H1 (cell line): ENCODE data around the gene SV2C. TPM values are rescaled to one million over a fixed set of nuclear protein-coding genes. Genes with fewer than 3 reads are reported as not detected.

ENCODE experiments used
- CTCF ChIA-PET: fragments of 300-600 bp; sonication (Branson Sonifier 250); formaldehyde crosslinking; loops from one replicate; lab custom pipeline; 2021; ENCODE audit not compliant: partially characterized antibody; lab: Charles Lee
- POLR2A ChIA-PET: fragments of 300-600 bp; sonication (Branson Sonifier 250); formaldehyde crosslinking; loops from one replicate; lab custom pipeline; 2021; ENCODE audit warnings: inconsistent platforms; ENCODE audit not compliant: partially characterized antibody; lab: Charles Lee
- DNase-seq, 2 experiments: peaks; one replicate each; pipeline versions ENCODE4 v3.0.0 to v3.0.0-alpha.2; 2010 to 2022; ENCODE audit warnings: low spot score in 2 of 2, low read depth in 1 of 2, mixed read lengths in 1 of 2
- FAIRE-seq: peaks from 2 replicates; lab custom pipeline; 2011; peaks lifted over from hg19 to GRCh38; lab: Jason Lieb, UNC
- H2AFZ ChIP-seq: 2 replicates; pipeline ENCODE4 v1.8.1; 2012; ENCODE audit warnings: low read length, inconsistent platforms
- H2AK5ac ChIP-seq: 2 replicates; pipeline ENCODE4 v1.6.1; 2013; ENCODE audit warnings: low read depth, low read length
- H2BK120ac ChIP-seq: replicated peaks from 2 replicates; pipeline ENCODE3; 2013; ENCODE audit warnings: low read depth, low read length, inconsistent platforms
- H2BK12ac ChIP-seq: 2 replicates; pipeline ENCODE4 v1.6.1; 2013; ENCODE audit warnings: low read depth, low read length
- H2BK15ac ChIP-seq: 2 replicates; pipeline ENCODE4 v1.6.1; 2013; ENCODE audit warnings: low read length
- H2BK20ac ChIP-seq: 2 replicates; pipeline ENCODE4 v1.6.1; 2013; ENCODE audit warnings: low read length
- H2BK5ac ChIP-seq: 2 replicates; pipeline ENCODE4 v1.6.1; 2013; ENCODE audit warnings: low read depth, low read length
- H3K14ac ChIP-seq: 2 replicates; pipeline ENCODE4 v1.6.1; 2013; ENCODE audit warnings: inconsistent platforms; ENCODE audit not compliant: insufficient read length
- H3K18ac ChIP-seq: 2 replicates; pipeline ENCODE4 v1.6.1; 2013; ENCODE audit warnings: low read length; ENCODE audit errors: extremely low read depth
- H3K23ac ChIP-seq: 2 replicates; pipeline ENCODE4 v1.6.1; 2013; ENCODE audit warnings: inconsistent platforms; ENCODE audit not compliant: insufficient read length
- H3K23me2 ChIP-seq: 2 replicates; pipeline ENCODE4 v1.6.1; 2013; ENCODE audit warnings: low read depth, low read length
- H3K27ac ChIP-seq: 2 replicates; pipeline ENCODE4 v1.6.1; 2011; ENCODE audit warnings: low read depth, low read length, inconsistent platforms
- H3K27me3 ChIP-seq, 4 experiments: replicated peaks in 1 of 4; 1 replicate in 1 of 4; 2 replicates in 3 of 4; pipeline versions ENCODE4 v1.6.1 to v1.8.1; 2011 to 2013; ENCODE audit warnings: low read length in 3 of 4, mild to moderate bottlenecking in 3 of 4, inconsistent platforms in 2 of 4, mixed read lengths in 2 of 4, moderate library complexity in 1 of 4; ENCODE audit not compliant: control insufficient read depth in 3 of 4, insufficient read depth in 3 of 4; ENCODE audit errors: extremely low read depth in 1 of 4
- H3K36me3 ChIP-seq, 4 experiments: 2 replicates each; pipeline versions ENCODE4 v1.6.1 to v1.8.1; 2011 to 2013; ENCODE audit warnings: mild to moderate bottlenecking in 4 of 4, low read length in 3 of 4, moderate library complexity in 2 of 4, control low read depth in 1 of 4, inconsistent platforms in 1 of 4; ENCODE audit not compliant: insufficient read depth in 4 of 4, control insufficient read depth in 2 of 4
- H3K4ac ChIP-seq: replicated peaks from 2 replicates; pipeline ENCODE3; 2013; ENCODE audit warnings: low read length, low read depth, mixed read lengths, inconsistent platforms; ENCODE audit not compliant: insufficient read length
- H3K4me1 ChIP-seq, 4 experiments: replicated peaks in 1 of 4; 1 replicate in 1 of 4; 2 replicates in 3 of 4; pipeline versions ENCODE4 v1.6.1 to v1.8.1; 2011 to 2013; ENCODE audit warnings: low read length in 3 of 4, inconsistent platforms in 2 of 4, mixed read lengths in 1 of 4; ENCODE audit not compliant: insufficient read depth in 4 of 4, control insufficient read depth in 3 of 4
- H3K4me2 ChIP-seq, 2 experiments: 2 replicates each; pipeline versions ENCODE4 v1.6.1 to v1.8.1; 2011 to 2013; ENCODE audit warnings: low read depth in 2 of 2, low read length in 2 of 2, control low read depth in 1 of 2, inconsistent platforms in 1 of 2, mild to moderate bottlenecking in 1 of 2; ENCODE audit not compliant: insufficient read depth in 1 of 2
- H3K4me3 ChIP-seq, 4 experiments: fragments of 200-600, 300-600 bp in 1 of 4; sonication (generic), shearing (Covaris generic), sonication (Bioruptor Twin) in 1 of 4; 2 replicates each; pipeline versions ENCODE4 v1.5.1 to v1.8.1; 2011 to 2016; ENCODE audit warnings: low read length in 4 of 4, low read depth in 3 of 4, control low read depth in 2 of 4, inconsistent platforms in 2 of 4, mild to moderate bottlenecking in 2 of 4, mixed read lengths in 1 of 4, moderate library complexity in 1 of 4; ENCODE audit not compliant: insufficient read depth in 2 of 4; ENCODE audit errors: extremely low read depth in 1 of 4
- H3K56ac ChIP-seq: replicated peaks from 2 replicates; pipeline ENCODE3; 2013; ENCODE audit warnings: low read depth, mild to moderate bottlenecking, mixed read lengths, low read length, inconsistent platforms; ENCODE audit not compliant: insufficient read length
- H3K79me1 ChIP-seq: 2 replicates; pipeline ENCODE4 v1.6.1; 2013; ENCODE audit warnings: low read depth, low read length, control low read depth
- H3K79me2 ChIP-seq, 2 experiments: 2 replicates each; pipeline versions ENCODE4 v1.6.1 to v1.8.1; 2012 to 2013; ENCODE audit warnings: low read length in 2 of 2, mild to moderate bottlenecking in 2 of 2, inconsistent platforms in 1 of 2; ENCODE audit not compliant: insufficient read depth in 2 of 2, control insufficient read depth in 1 of 2
- H3K9ac ChIP-seq, 4 experiments: replicated peaks in 1 of 4; 1 replicate in 1 of 4; 2 replicates in 3 of 4; pipeline versions ENCODE4 v1.6.1 to v1.8.1; 2011 to 2013; ENCODE audit warnings: low read depth in 3 of 4, low read length in 3 of 4, control low read depth in 2 of 4, mild to moderate bottlenecking in 2 of 4, moderate library complexity in 2 of 4, inconsistent platforms in 1 of 4; ENCODE audit errors: extremely low read depth in 1 of 4
- H3K9me3 ChIP-seq, 2 experiments: 2 replicates each; pipeline versions ENCODE4 v1.6.1 to v1.8.1; 2012 to 2013; ENCODE audit warnings: mild to moderate bottlenecking in 2 of 2, moderate library complexity in 2 of 2, control low read depth in 1 of 2, inconsistent platforms in 1 of 2, low read depth in 1 of 2, low read length in 1 of 2, mixed read lengths in 1 of 2; ENCODE audit not compliant: insufficient read depth in 2 of 2
- H4K20me1 ChIP-seq, 2 experiments: replicated peaks in 1 of 2; 2 replicates each; pipeline versions ENCODE3 to v1.8.1; 2011 to 2013; ENCODE audit warnings: inconsistent platforms in 2 of 2, low read length in 2 of 2, mild to moderate bottlenecking in 1 of 2; ENCODE audit not compliant: insufficient read depth in 2 of 2, control insufficient read depth in 1 of 2
- H4K5ac ChIP-seq: 2 replicates; pipeline ENCODE4 v1.6.1; 2013; ENCODE audit warnings: low read length, low read depth, mixed read lengths, inconsistent platforms; ENCODE audit not compliant: insufficient read length
- H4K8ac ChIP-seq: 2 replicates; pipeline ENCODE4 v1.8.0; 2013; ENCODE audit warnings: mild to moderate bottlenecking, moderate library complexity, low read length, inconsistent platforms; ENCODE audit not compliant: insufficient read depth; ENCODE audit errors: extremely low read depth
- H4K91ac ChIP-seq: replicated peaks from 2 replicates; pipeline ENCODE3; 2013; ENCODE audit warnings: low read length, mixed read lengths, inconsistent platforms; ENCODE audit not compliant: insufficient read length
- FOSL1 ChIP-seq: IDR thresholded peaks from 2 replicates; pipeline ENCODE4 v1.6.1; 2011; ENCODE audit warnings: mild to moderate bottlenecking, low read depth, low read length, moderate library complexity; ENCODE audit not compliant: insufficient read depth
- GABPA ChIP-seq: IDR thresholded peaks from 2 replicates; pipeline ENCODE4 v1.6.1; 2011; ENCODE audit warnings: mild to moderate bottlenecking, low read length, moderate library complexity, borderline replicate concordance; ENCODE audit not compliant: insufficient read depth
- RXRA ChIP-seq: IDR thresholded peaks from 2 replicates; pipeline ENCODE4 v1.6.1; 2011; ENCODE audit warnings: low read depth, mild to moderate bottlenecking, low read length, moderate library complexity; ENCODE audit not compliant: insufficient read depth
- WGBS, 2 experiments: shearing (Covaris generic) in 1 of 2; methylation state at CpG; one replicate each; pipeline versions ENCODE4 v1.1.6 to v1.1.7; 2013 to 2015; ENCODE audit warnings: low lambda C conversion rate in 2 of 2, mixed read lengths in 2 of 2, inconsistent platforms in 1 of 2, low coverage in 1 of 2, missing lambda C conversion rate in 1 of 2; ENCODE audit not compliant: insufficient replicate concordance in 2 of 2, insufficient coverage in 1 of 2, insufficient read length in 1 of 2; ENCODE audit errors: extremely low coverage in 1 of 2, missing lambda C conversion rate in 1 of 2; 5-methylcytosine and 5-hydroxymethylcytosine counted together
- polyA plus RNA-seq, 7 experiments: library from polyadenylated mRNA; depleted of rRNA in 3 of 7; stranded (reverse) in 5 of 7; unstranded in 2 of 7; fragments of >200 nt in 5 of 7; fragments of 200-250 nt in 2 of 7; gene quantifications; 1 replicate in 5 of 7; 2 replicates in 1 of 7; 4 replicates in 1 of 7; pipeline versions ENCODE4 v1.2.1 to v1.2.3, GENCODE V29; 2011 to 2013; ENCODE audit warnings: missing spikeins in 2 of 7, mixed read lengths in 2 of 7
- total RNA-seq: library from RNA; stranded (reverse); fragmentation: NEBNext Ultra II Directional; extraction: Animal tissue kit (Norgen Biotek cat#: 25700); gene quantifications from 2 replicates; pipeline ENCODE4 v1.2.1, GENCODE V29; 2021

The SV2C gene
- total and polyA plus RNA-seq, 2 of the 8 experiments (the other 6 are each of a cell fraction or from before 2014, with no cell fraction given) = 0.08 to 0.24 TPM

- Histone ChIP-seq H2BK20ac (no peak overlapping the region), H3K27ac (no peak overlapping the region), H3K36me3 (no peaks in the 10 kb centered on the region), H3K14ac (no peak overlapping the region), H3K4me2 (no peak overlapping the region), H3K27me3 (no peaks in the 10 kb centered on the region), H3K4me1 (no peaks in the 10 kb centered on the region), H4K91ac (no peak overlapping the region), H4K20me1 (no peaks in the 10 kb centered on the region), H2AK5ac (no peak overlapping the region), H3K79me2 (no peaks in the 10 kb centered on the region), H3K56ac (no peak overlapping the region)
- ChIA-PET POLR2A (no interaction called here), CTCF (no interaction called here)
- DNase-seq = no peak
- FAIRE-seq = no peak
- 88% methylated on average over 2 of the region's 2 CpGs; no CpG with 5 or more reads in 1 of the 2 experiments for WGBS, 2 experiments
- TF ChIP-seq FOSL1 = no peak
- no peak for TF ChIP-seq RXRA
- TF ChIP-seq GABPA = no peak
- TF ChIP-seq, all 59 proteins: peak for 0
- no peak overlapping the region for H3K9ac ChIP-seq
- no peaks in the 10 kb centered on the region; the same call in 1 of the 2 replicates for H3K23me2 ChIP-seq
- no peaks in the 10 kb centered on the region for H3K79me1 ChIP-seq
- H3K4me3 ChIP-seq = no peak overlapping the region
- no peak overlapping the region for H2BK15ac ChIP-seq
- no peak overlapping the region for H4K5ac ChIP-seq
- H3K4ac ChIP-seq = no peak overlapping the region
- no peak overlapping the region for H3K23ac ChIP-seq
- no peak overlapping the region for H3K18ac ChIP-seq
- H2BK12ac ChIP-seq = no peak overlapping the region
- no peaks in the 10 kb centered on the region for H3K9me3 ChIP-seq
- no peak overlapping the region for H2BK5ac ChIP-seq
- H2BK120ac ChIP-seq = no peak overlapping the region
- no peak overlapping the region for H2AFZ ChIP-seq
- no peak overlapping the region for H4K8ac ChIP-seq
Observed at GRCh38 chr5:76240336-76240735, 157.2 kb downstream of the SV2C start.
